ENCODE results near the gene TAOK1. TPM values are rescaled to one million over a fixed set of nuclear protein-coding genes. Genes with fewer than 3 reads are reported as not detected.

The TAOK1 gene
- total RNA-seq, 4 donors from 2014 or later: 24.6 to 102 (median 64.9) TPM

- no peaks in the 10 kb centered on the region for H3K27me3 ChIP-seq
- TF ChIP-seq CTCF (IDR thresholded peaks at IDR 0.05): no peak
- no peak for TF ChIP-seq POLR2A (IDR thresholded peaks at IDR 0.05)
- no peaks in the 10 kb centered on the region for H3K36me3 ChIP-seq
- peaks cover 3 to 10% of the 10 kb centered on the region in 2 donors for H3K4me1 ChIP-seq
- no peaks in the 10 kb centered on the region for H3K9me3 ChIP-seq
- no peak overlapping the region for H3K4me3 ChIP-seq
- intact Hi-C loops (cut with DNase I; ENCODE audit: low total_unique reads): no loop called here
- peak overlapping the region in 1 of 2 donors; percentile 63 for H3K27ac ChIP-seq
- DNase-seq: no peak
These were observed 188.7 kb downstream of the TAOK1 start for GRCh38 chr17:29578626-29579485.

- H3K4me3 ChIP-seq: no peak overlapping the region
- intact Hi-C loops (cut with DNase I; ENCODE audit: low total_unique reads): no loop called here
- TF ChIP-seq POLR2A (IDR thresholded peaks at IDR 0.05): peak in 1 of 2 donors; percentile 20
- TF ChIP-seq CTCF (IDR thresholded peaks at IDR 0.05): peak; percentile 80 to 95 (median 91)
- H3K27me3 ChIP-seq: no peaks in the 10 kb centered on the region
- peak overlapping the region in 1 of 2 donors; percentile 10 for H3K27ac ChIP-seq
- H3K36me3 ChIP-seq: no peaks in the 10 kb centered on the region
- no peaks in the 10 kb centered on the region for H3K9me3 ChIP-seq
- peak; percentile 83 for DNase-seq
- H3K4me1 ChIP-seq: peaks cover 3 to 10% of the 10 kb centered on the region in 2 donors
These were observed 190.0 kb downstream of the TAOK1 start for GRCh38 chr17:29579866-29580771.

- no peaks in the 10 kb centered on the region for H3K27me3 ChIP-seq
- intact Hi-C loops (cut with DNase I; ENCODE audit: low total_unique reads): no loop called here
- peaks cover 3 to 10% of the 10 kb centered on the region in 2 donors for H3K4me1 ChIP-seq
- DNase-seq: peak in 1 of 2 donors; percentile 21
- H3K4me3 ChIP-seq: no peak overlapping the region
- H3K9me3 ChIP-seq: no peaks in the 10 kb centered on the region
- no peak overlapping the region for H3K27ac ChIP-seq
- TF ChIP-seq CTCF (IDR thresholded peaks at IDR 0.05): no peak
- TF ChIP-seq POLR2A (IDR thresholded peaks at IDR 0.05): no peak
- no peaks in the 10 kb centered on the region for H3K36me3 ChIP-seq
These were observed 191.6 kb downstream of the TAOK1 start for GRCh38 chr17:29581583-29582253.

GRCh38 chr17:29582254-29582765, 192.1 kb downstream of the TAOK1 start:
- H3K27ac ChIP-seq: no peak overlapping the region
- intact Hi-C loops (cut with DNase I; ENCODE audit: low total_unique reads): no loop called here
- H3K9me3 ChIP-seq: no peaks in the 10 kb centered on the region
- no peaks in the 10 kb centered on the region for H3K27me3 ChIP-seq
- no peak overlapping the region for H3K4me3 ChIP-seq
- peaks cover 3 to 8% of the 10 kb centered on the region in 2 donors for H3K4me1 ChIP-seq
- no peak for DNase-seq
- no peaks in the 10 kb centered on the region for H3K36me3 ChIP-seq
- TF ChIP-seq CTCF (IDR thresholded peaks at IDR 0.05): no peak
- no peak for TF ChIP-seq POLR2A (IDR thresholded peaks at IDR 0.05)

Measured in uterus (tissue), 4 donors.